Measurements from ENCODE around the gene ARHGEF17.

Gene ARHGEF17

DNA sequence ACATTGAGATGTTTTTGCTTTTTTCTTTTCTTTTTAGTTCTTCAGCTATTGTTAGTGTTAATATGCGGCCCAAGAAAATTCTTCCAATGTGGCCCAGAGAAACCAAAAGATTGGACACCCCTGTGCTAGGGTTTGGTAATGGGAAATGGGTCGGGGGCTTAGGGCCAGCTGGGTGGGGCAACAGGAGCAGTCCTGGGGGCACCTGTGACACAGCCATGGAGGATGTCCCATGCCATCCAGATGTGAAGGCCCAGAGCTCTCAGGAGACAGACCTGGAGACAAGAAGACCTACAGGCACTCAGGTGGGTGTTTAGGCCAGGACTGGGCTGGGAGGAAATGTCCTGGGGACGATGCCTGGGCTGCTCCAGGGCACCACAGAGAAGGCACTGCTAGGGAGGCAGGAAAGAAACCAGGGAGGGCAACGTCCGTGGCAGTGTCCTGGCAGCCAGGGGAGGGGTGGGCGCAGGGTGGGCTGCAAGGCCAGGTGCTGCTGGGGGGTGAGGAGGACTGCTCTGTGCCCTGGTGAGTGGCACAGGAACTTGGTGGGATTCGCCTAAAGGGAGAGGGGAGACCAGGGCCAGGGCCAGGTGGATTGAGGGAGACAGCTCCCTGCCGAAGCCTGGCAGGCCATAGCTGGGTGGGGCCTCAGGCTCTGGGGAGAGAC is 89.5 kb downstream of the ARHGEF17 start:
- TF ChIP-seq ZNF70 (CRISPR knock-in tag; IDR thresholded peaks at IDR 0.05) (no peak), OSR1 (CRISPR knock-in tag; IDR thresholded peaks at IDR 0.05) (no peak), RARB (CRISPR knock-in tag; IDR thresholded peaks at IDR 0.05) (no peak), BACH2 (CRISPR knock-in tag; IDR thresholded peaks at IDR 0.05; ENCODE audit: borderline replicate concordance) (no peak), ZNF8 (CRISPR knock-in tag; IDR thresholded peaks at IDR 0.05) (no peak), ZC3H10 (CRISPR knock-in tag; IDR thresholded peaks at IDR 0.05) (no peak), GLIS3 (CRISPR knock-in tag; IDR thresholded peaks at IDR 0.05) (no peak), TOX (CRISPR knock-in tag; IDR thresholded peaks at IDR 0.05; ENCODE audit: borderline replicate concordance) (no peak), TCF4 (CRISPR knock-in tag; IDR thresholded peaks at IDR 0.05; ENCODE audit: borderline replicate concordance) (no peak), ZFP30 (CRISPR knock-in tag; IDR thresholded peaks at IDR 0.05) (no peak)
- TF ChIP-seq, protein P1, sequence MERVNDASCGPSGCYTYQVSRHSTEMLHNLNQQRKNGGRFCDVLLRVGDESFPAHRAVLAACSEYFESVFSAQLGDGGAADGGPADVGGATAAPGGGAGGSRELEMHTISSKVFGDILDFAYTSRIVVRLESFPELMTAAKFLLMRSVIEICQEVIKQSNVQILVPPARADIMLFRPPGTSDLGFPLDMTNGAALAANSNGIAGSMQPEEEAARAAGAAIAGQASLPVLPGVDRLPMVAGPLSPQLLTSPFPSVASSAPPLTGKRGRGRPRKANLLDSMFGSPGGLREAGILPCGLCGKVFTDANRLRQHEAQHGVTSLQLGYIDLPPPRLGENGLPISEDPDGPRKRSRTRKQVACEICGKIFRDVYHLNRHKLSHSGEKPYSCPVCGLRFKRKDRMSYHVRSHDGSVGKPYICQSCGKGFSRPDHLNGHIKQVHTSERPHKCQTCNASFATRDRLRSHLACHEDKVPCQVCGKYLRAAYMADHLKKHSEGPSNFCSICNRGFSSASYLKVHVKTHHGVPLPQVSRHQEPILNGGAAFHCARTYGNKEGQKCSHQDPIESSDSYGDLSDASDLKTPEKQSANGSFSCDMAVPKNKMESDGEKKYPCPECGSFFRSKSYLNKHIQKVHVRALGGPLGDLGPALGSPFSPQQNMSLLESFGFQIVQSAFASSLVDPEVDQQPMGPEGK (CRISPR knock-in tag; IDR thresholded peaks at IDR 0.05; ENCODE audit: borderline replicate concordance): no peak
- TF ChIP-seq, protein P2, sequence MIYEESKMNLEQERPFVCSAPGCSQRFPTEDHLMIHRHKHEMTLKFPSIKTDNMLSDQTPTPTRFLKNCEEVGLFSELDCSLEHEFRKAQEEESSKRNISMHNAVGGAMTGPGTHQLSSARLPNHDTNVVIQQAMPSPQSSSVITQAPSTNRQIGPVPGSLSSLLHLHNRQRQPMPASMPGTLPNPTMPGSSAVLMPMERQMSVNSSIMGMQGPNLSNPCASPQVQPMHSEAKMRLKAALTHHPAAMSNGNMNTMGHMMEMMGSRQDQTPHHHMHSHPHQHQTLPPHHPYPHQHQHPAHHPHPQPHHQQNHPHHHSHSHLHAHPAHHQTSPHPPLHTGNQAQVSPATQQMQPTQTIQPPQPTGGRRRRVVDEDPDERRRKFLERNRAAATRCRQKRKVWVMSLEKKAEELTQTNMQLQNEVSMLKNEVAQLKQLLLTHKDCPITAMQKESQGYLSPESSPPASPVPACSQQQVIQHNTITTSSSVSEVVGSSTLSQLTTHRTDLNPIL (CRISPR knock-in tag; IDR thresholded peaks at IDR 0.05; ENCODE audit: low read depth): no peak

DNA sequence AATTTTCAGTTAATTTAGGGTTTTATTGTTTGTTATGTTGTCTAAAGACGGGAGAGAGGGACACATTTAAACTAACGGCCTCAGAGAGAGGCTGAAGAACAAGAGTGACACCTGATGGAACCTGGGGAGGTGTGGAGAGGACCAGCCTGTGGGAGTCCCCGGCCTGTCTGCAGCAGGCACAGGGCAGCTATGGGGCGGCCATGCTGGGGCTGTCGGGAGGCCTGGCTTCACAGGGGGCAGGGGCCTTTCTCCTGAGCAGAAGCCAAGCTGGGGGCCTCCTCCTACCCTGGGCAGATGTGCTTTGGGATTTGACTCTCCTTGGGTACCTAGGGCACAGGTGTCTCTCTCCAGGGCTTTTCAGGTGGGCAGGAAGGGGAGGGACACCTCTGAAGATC is 90.1 kb downstream of the ARHGEF17 start:
- no peak for ATAC-seq
- TF ChIP-seq GLIS3 (CRISPR knock-in tag; IDR thresholded peaks at IDR 0.05) (no peak), ISL1 (CRISPR knock-in tag; IDR thresholded peaks at IDR 0.05) (no peak), ZNF8 (CRISPR knock-in tag; IDR thresholded peaks at IDR 0.05) (no peak), RARB (CRISPR knock-in tag; IDR thresholded peaks at IDR 0.05) (no peak), ESRRG (CRISPR knock-in tag; IDR thresholded peaks at IDR 0.05) (no peak), ZFP3 (CRISPR knock-in tag; IDR thresholded peaks at IDR 0.05) (no peak), SNAI2 (CRISPR knock-in tag; IDR thresholded peaks at IDR 0.05) (no peak), ZNF70 (CRISPR knock-in tag; IDR thresholded peaks at IDR 0.05) (no peak), BACH2 (CRISPR knock-in tag; IDR thresholded peaks at IDR 0.05; ENCODE audit: borderline replicate concordance) (no peak), ZC3H10 (CRISPR knock-in tag; IDR thresholded peaks at IDR 0.05) (no peak), CSDC2 (CRISPR knock-in tag; IDR thresholded peaks at IDR 0.05) (no peak)
- TF ChIP-seq, protein P1 (CRISPR knock-in tag; IDR thresholded peaks at IDR 0.05; ENCODE audit: borderline replicate concordance): no peak
- TF ChIP-seq, protein P2 (CRISPR knock-in tag; IDR thresholded peaks at IDR 0.05; ENCODE audit: low read depth): no peak

More for the DNA sequence above, 89.5 kb downstream of the ARHGEF17 start:
- ATAC-seq: no peak

DNA sequence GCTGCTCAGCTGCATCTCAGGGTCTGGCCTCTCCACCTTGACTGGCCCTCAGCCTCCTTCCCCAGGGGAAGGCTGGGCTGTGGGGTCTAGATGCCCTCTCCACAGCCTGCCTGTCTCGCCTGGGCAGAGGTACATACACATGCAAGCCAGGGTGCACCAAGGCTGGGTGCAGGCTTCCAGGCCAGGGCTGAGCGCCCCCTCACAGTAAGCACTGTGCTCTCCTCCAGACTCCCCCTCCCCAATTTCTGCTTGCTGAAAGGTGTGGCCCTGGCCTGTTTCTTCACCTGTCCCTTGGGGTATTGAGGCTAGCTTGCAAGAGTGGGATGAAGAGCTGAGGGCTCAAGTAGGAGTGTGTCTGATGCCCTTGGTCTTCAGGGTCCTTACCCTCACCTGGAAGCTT is 90.6 kb downstream of the ARHGEF17 start:
- TF ChIP-seq TOX (CRISPR knock-in tag; IDR thresholded peaks at IDR 0.05; ENCODE audit: borderline replicate concordance): no peak
- TF ChIP-seq, protein P3, sequence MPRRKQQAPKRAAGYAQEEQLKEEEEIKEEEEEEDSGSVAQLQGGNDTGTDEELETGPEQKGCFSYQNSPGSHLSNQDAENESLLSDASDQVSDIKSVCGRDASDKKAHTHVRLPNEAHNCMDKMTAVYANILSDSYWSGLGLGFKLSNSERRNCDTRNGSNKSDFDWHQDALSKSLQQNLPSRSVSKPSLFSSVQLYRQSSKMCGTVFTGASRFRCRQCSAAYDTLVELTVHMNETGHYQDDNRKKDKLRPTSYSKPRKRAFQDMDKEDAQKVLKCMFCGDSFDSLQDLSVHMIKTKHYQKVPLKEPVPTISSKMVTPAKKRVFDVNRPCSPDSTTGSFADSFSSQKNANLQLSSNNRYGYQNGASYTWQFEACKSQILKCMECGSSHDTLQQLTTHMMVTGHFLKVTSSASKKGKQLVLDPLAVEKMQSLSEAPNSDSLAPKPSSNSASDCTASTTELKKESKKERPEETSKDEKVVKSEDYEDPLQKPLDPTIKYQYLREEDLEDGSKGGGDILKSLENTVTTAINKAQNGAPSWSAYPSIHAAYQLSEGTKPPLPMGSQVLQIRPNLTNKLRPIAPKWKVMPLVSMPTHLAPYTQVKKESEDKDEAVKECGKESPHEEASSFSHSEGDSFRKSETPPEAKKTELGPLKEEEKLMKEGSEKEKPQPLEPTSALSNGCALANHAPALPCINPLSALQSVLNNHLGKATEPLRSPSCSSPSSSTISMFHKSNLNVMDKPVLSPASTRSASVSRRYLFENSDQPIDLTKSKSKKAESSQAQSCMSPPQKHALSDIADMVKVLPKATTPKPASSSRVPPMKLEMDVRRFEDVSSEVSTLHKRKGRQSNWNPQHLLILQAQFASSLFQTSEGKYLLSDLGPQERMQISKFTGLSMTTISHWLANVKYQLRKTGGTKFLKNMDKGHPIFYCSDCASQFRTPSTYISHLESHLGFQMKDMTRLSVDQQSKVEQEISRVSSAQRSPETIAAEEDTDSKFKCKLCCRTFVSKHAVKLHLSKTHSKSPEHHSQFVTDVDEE (CRISPR knock-in tag; IDR thresholded peaks at IDR 0.05): no peak
- TF ChIP-seq ESRRG (CRISPR knock-in tag; IDR thresholded peaks at IDR 0.05): no peak
- ATAC-seq: no peak

DNA sequence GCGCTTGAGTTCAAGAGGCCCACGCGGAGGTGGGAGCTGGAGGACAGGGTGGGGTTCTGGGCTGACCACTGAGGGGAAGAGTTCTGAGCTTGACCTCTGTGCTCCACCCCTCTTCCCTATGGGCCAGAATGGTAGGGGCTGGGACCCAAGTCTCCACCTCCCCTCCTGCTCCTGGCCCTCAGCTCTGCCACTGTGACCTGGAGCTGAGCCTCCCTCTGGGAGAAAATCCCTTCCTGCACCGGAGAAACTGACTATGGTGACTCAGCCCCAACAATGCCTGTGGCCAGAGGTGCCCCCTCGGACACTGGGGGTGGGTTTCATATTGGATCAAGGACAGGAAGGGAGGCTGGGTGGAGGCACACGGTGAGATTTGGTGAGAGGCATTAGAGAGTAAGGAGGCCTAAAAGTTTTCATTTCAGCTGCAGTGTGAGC is 91.1 kb downstream of the ARHGEF17 start:
- no peak for TF ChIP-seq TCF4 (CRISPR knock-in tag; IDR thresholded peaks at IDR 0.05; ENCODE audit: borderline replicate concordance)
- TF ChIP-seq, protein P1 (CRISPR knock-in tag; IDR thresholded peaks at IDR 0.05; ENCODE audit: borderline replicate concordance): no peak
- TF ChIP-seq ZNF8 (CRISPR knock-in tag; IDR thresholded peaks at IDR 0.05): no peak
- TF ChIP-seq ZFP30 (CRISPR knock-in tag; IDR thresholded peaks at IDR 0.05): no peak
- TF ChIP-seq, protein P4, sequence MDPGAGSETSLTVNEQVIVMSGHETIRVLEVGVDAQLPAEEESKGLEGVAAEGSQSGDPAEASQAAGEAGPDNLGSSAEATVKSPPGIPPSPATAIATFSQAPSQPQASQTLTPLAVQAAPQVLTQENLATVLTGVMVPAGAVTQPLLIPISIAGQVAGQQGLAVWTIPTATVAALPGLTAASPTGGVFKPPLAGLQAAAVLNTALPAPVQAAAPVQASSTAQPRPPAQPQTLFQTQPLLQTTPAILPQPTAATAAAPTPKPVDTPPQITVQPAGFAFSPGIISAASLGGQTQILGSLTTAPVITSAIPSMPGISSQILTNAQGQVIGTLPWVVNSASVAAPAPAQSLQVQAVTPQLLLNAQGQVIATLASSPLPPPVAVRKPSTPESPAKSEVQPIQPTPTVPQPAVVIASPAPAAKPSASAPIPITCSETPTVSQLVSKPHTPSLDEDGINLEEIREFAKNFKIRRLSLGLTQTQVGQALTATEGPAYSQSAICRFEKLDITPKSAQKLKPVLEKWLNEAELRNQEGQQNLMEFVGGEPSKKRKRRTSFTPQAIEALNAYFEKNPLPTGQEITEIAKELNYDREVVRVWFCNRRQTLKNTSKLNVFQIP (CRISPR knock-in tag; IDR thresholded peaks at IDR 0.05; ENCODE audit: borderline replicate concordance, low read depth): no peak
- no peak for TF ChIP-seq TOX (CRISPR knock-in tag; IDR thresholded peaks at IDR 0.05; ENCODE audit: borderline replicate concordance)
- TF ChIP-seq ZC3H10 (CRISPR knock-in tag; IDR thresholded peaks at IDR 0.05): no peak
- no peak for TF ChIP-seq ZNF70 (CRISPR knock-in tag; IDR thresholded peaks at IDR 0.05)
- no peak for TF ChIP-seq GLIS3 (CRISPR knock-in tag; IDR thresholded peaks at IDR 0.05)
- no peak for TF ChIP-seq RARB (CRISPR knock-in tag; IDR thresholded peaks at IDR 0.05)
- no peak for TF ChIP-seq CSDC2 (CRISPR knock-in tag; IDR thresholded peaks at IDR 0.05)
- no peak for ATAC-seq

Data from SK-N-SH treated with all-trans-retinoic acid at 6 μM for 48 hours (cell line).